GM18499 (cell line): ENCODE measurements around the gene PEX7.
A peak's percentile ranks its signal among the peaks of the same experiment; 100 is the strongest.
"Not testable (repeated sequence)": the region's sequence is repeated elsewhere in the genome, so short reads cannot be mapped to it uniquely, and the experiment has no call there.

Experiments used
- ATAC-seq: cut with Tn5 transposase; IDR thresholded peaks from one replicate; pipeline ENCODE4 v1.9.1; 2021; ENCODE audit warnings: moderate number of reproducible peaks; ENCODE audit not compliant: insufficient read depth, unreplicated experiment

Gene PEX7

DNA sequence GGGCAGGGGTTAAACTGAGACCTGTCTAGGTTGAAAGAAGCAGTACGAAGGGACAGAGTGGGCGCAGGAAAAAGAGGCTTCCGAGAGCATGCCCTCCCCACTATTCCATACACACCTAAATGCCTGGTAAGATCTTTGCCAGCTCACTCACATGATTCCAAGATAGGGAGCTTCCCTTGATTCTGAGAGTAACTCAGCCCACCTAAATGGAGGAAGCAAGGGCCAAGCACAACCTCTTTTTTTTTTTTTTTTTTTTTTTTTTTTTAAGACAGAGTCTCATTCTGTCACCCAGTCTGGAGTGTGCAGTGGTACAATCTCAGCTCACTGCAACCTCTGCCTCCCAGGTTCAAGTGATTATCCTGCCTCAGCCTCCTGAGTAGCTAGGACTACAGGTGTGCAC, 33.0 kb upstream of the PEX7 start:
- ATAC-seq = not testable (repeated sequence)

DNA sequence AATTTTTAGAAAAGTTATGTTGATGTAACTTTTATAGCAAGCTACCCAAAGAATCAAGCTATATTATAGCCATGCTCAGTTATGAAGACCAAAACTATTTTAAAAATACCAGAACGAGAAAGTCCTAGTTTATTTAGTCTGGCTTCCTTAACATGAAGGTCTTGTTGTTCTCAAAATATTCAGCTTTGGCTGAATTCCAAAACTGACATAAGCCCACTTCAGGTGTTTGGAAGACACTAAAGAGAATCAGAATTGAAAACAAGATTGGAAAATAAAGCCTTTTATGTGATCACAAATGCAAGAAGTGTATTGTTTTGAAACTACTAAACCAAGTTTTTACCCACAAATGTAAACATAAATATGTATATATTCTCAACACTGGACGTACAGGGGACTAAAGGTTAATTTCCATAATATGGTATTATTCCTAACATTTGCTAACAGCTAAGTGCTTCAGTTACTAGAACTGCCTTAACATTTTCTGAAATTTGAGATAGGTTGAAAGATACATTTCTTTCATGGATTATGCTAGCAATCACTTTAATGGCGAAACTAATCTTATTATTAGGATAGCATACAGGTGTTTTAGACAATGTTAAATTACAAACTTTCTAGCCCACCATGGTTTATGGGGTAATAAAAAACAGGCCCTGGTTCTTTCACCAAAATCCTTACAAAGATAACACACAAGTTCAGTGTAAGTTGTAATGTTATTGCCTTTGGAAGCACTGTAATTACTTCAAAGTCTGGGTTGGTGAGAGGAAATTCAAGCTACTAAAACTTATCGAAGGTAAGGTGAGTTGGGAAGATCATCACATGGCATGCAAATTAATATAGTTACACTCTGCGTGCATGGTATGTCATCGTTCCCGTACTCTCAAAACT, 31.7 kb upstream of the PEX7 start:
- peak; percentile 33 for ATAC-seq

DNA sequence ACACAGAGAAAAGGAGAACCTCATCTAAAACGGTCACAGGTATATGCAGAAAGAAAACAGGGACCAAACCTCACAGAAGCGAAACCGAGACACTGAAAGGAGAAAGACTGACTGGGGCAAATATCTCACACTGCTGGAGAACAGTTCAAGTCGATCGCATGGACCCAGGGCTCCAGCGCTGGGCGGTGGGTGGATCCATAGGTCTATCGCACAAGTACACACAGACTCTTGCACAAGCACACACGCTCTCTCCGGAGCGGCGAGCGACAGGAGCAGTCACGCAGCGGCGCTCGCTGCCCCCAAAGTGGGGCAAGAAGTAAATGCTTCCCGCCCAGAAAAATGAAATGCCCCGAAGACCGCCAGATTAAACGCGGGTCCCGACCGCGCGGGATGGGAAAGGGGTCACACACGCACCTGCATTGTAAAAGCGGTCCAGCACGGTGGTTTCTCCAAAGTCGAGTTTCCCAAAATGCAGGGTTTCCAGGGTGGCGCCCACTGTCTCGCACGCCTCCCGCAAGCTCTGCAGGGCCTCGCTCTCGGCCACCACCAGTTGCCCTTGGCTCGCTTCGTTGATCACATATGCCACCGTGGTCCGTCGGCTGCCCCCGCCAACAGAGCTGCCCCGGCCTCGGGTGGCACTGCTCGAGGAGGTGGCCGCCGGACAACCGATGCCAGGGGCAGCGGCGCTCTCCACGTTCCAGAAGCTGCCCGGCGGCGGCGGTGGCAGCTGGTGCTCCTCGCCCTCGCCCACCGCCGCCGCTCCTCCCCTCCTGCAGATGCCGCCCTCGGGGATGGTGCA, 30.9 kb upstream of the PEX7 start:
- no peak for ATAC-seq

- no peak for ATAC-seq
Measured at GRCh38 chr6:136792095-136792409, 30.3 kb upstream of the PEX7 start.

DNA sequence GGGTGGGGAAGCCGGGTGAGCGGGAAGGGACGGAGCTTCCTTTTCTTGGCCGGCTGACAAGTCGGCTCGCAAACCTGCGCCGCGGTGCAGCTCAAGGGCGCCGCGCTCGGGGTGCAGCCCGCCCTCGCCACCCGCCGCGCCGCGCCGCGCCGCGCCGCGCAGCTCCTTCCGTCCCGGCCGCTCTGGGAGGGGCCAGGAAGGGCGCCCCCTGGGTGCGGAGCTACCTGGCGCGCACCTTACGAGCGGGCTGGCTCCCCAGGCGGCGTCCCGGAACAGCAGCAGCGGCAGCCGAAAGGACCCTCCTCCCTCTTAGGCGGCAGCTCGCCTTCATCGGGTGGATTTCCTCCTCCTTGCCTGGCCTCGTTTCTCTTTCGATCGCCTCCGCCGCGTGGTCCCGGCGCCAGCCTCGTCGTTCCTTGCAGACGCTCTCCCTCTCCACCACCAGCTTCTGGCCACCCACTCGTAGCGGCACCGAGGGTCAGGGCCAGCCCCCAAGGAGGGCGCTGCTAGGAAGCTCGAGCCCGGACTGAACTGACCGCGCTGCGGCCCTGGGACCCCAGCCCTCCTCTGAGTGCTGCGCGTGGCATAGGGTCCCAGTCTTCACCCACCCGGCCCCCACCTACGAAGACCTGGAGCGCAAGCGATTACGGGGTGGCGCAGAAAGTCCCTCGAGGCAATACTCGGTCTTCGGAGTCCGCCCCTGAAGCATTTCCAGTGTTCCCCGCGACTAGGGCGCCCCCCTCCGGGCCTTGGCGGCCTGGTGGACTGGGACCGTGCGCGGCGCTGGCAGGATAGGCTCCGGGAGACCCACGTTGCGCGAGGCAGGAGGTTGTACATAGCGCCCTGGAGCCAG, 29.8 kb upstream of the PEX7 start, which contains the start of gene MAP3K5:
MAP3K5 (minus strand) TSS at position 68 of the 853 bp plus-strand sequence. CDS start 320 bp downstream, outside the sequence.
- peak; percentile 30 for ATAC-seq

DNA sequence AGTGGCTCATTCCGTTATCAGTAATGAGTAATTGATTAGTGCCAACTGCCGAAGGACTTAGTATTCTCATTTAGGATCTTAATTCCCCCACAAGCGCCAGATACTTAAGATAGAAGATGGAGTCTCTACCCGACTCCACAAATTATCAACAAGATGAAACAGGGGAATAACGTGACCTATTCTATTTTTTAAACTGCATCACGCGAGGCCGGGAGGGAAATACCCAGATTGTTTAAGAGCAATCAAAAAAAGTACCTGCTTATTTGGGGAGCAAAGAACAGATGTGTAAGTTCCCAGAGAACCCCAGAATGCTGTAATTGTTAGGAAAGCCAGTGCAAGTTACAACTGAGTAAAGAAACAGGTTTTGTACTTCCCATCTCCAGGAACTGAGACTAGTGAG, 29.0 kb upstream of the PEX7 start:
- ATAC-seq = no peak

DNA sequence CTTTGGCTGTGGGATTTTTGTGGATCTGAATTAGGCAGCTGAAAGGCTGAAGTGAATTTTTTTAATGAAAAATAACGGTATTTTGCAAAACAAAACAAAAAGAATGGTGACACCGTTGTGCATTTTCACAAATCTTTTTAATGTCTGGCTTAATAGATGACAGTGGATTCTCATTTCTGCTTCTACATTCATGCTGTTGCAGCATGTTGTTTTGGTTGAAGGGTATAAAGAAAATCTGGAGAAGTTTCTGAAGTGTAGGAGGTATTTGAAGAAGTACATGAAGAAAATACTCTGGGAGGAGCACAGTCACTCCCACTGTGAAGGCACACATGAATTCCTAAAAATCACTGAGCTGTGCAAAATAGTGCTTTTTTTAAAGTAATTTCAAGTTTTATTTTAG, 27.0 kb upstream of the PEX7 start:
- no peak for ATAC-seq

DNA sequence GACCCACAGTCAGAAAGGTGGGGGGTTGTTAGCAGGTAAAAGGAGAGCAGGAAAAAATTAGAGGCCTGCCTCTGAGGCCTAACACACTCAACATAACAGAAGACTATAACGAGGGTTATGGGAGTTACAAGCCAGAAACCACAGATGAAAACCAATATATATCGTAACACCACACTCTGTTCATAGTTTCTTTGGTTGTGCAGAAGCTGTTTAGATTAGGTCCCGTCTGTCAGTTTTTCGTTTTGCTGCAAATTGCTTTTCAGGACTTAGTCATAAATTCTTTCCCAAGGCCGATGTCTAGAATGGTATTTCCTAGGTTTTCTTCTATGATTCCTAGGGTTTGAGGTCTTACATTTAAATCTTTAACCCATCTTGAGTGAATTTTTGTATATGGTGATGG, 26.4 kb upstream of the PEX7 start:
- ATAC-seq = no peak

DNA sequence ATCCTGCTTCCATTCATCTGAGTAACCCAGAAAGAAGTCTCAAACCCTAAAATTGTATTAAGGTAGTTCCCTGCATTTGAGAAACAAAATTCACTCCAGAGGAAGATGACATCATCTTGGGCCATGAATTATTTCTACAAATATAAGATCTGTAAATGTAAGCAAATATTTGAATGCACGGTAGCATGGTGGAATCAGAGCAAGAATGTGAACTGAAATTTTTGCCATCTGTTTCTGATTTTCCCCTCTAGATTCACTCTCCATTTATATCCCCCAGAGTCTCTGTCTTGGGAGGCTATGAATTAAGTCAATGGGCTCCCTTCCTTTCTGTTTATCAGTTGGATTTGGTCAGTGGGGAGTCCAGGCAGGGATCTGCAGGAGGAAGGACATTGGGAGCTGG, 24.3 kb upstream of the PEX7 start:
- ATAC-seq = no peak

DNA sequence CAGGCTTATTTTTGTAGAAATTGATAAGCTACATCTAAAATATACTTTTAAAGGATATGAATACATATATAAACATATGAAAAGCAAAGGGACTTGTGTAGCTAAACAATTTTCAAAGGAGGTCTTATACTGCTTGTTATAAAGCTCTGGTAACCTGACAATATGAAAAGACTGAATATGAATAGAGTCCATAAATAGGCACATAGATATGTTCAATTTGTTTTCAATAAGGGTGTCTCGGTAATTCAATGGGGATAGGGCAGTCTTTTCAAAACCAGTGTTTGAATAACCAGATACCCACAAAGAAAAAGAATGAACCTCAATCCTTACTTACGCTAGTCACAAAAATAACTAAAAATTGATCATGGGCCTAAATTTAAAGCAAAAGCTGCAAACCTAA, 20.8 kb upstream of the PEX7 start:
- no peak for ATAC-seq

GRCh38 chr6:136803608-136804007, 18.8 kb upstream of the PEX7 start:
- no peak for ATAC-seq

DNA sequence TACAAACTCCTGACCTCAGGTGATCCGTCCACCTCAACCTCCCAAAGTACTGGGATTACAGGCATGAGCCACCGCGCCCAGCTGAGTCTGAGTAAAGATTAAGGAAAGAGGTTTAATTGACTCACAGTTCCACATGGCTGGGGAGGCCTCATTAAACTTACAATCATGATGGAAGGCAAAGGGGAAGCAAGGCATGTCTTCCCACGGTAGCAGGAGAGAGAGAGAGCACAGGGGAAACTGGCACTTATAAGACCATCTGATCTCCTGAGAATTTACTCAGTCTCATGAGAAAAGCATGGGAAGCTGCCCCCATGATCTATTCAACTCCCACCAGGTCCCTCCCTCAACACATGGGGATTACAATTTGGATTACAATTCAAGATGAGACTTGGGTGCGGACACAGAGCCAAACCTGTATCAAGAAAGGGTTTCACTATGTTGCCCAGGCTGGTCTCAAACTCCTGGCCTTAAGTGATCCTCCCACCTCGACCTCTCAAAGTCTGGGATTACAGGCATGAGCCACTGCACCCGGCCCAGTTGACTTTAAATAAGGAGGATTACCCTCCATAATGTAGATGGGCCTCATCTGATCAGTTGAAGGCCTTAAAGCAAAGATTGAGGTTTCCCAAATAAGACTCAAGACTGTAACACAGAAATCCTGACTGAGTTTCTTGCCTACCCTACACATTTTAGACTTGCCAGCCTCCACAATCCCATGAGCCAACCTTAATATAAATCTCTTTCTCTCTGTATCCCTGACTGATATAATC, 13.1 kb upstream of the PEX7 start:
- no peak for ATAC-seq

- no peak for ATAC-seq
Measured at GRCh38 chr6:136811272-136811671, 11.1 kb upstream of the PEX7 start.

DNA sequence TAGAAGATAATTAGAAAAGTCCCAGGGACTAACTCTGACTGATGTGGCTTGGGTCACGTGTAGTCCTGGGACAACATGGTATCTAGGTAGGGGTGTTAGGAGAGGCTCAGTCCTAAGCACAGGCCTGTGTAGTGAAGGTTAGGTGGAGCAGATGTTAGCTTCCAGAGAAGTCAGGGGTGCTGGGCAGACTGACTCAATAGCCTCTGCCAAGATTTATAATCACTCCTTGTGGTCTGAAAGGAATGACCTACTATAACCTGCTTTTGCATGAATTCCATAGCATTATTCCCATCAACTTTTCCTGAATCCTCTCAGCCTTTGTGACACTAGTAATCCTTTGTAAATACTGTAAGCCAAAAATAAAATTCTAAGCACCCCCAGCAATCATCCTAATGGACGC, 10.2 kb upstream of the PEX7 start:
- ATAC-seq = no peak

DNA sequence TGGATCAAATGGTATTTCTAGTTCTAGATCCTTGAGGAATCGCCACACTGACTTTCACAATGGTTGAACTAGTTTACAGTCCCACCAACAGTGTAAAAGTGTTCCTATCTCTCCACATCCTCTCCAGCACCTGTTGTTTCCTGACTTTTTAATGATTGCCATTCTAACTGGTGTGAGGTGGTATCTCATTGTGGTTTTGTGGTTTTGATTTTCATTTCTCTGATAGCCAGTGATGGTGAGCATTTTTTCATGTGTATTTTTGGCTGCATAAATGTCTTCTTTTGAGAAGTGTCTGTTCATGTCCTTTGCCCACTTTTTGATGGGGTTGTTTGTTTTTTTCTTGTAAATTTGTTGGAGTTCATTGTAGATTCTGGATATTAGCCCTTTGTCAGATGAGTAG, 6.8 kb upstream of the PEX7 start:
- not testable (repeated sequence) for ATAC-seq

GRCh38 chr6:136816656-136817055, 5.7 kb upstream of the PEX7 start:
- ATAC-seq = no peak

GRCh38 chr6:136820561-136820960, 1.8 kb upstream of the PEX7 start:
- ATAC-seq = no peak

- no peak for ATAC-seq
Measured at GRCh38 chr6:136822046-136822375, 381 bp upstream of the PEX7 start.

DNA sequence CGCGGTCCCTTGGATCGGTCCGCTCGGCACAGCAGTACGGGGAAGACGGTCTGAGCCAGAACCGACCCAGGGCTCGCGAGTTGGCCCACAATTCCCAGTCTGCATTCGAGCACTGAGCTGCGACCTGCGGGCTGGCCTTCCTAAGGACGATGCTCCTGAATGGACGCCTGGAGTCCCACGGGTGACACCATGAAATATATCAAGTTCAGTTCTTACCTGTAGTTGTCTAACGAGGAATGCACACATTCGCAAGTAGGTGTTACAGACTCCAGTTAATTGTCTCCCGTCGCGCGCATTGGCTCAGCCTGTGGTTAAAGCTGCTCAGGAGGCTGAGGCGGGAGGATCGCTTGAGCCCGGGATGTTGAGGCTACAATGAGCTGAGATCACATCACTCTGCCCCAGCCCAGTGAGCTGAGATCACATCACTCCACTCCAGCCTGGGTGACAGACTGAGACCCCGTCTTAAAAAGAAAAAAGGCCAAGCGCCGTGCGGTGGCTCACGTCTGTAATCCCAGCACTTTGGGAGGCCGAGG, 802 bp downstream of the PEX7 start:
- no peak for ATAC-seq

- ATAC-seq = no peak
Measured at GRCh38 chr6:136826216-136826615, 3.8 kb downstream of the PEX7 start.
